ENCODE measurements around the gene ARHGAP10.
"Not testable (repeated sequence)": the region's sequence is repeated elsewhere in the genome, so short reads cannot be mapped to it uniquely, and the experiment has no call there.

Gene ARHGAP10

GRCh38 chr4:147960971-147961370 is 229.1 kb downstream of the ARHGAP10 start:
- DNase-seq: no peak

- DNase-seq: no peak
Observed at GRCh38 chr4:147963839-147964238, 232.0 kb downstream of the ARHGAP10 start.

GRCh38 chr4:147964266-147964880 is 232.5 kb downstream of the ARHGAP10 start:
- DNase-seq: no peak

GRCh38 chr4:147965056-147965455 is 233.2 kb downstream of the ARHGAP10 start:
- DNase-seq: no peak

- no peak for DNase-seq
Observed at GRCh38 chr4:147965873-147966272, 234.0 kb downstream of the ARHGAP10 start.

GRCh38 chr4:147968641-147969040 is 236.8 kb downstream of the ARHGAP10 start:
- no peak for DNase-seq

- no peak for DNase-seq
Observed at GRCh38 chr4:147969573-147970385, 237.9 kb downstream of the ARHGAP10 start.

GRCh38 chr4:147971116-147971515 is 239.2 kb downstream of the ARHGAP10 start:
- no peak for DNase-seq

- no peak for DNase-seq
Observed at GRCh38 chr4:147975325-147975724, 243.4 kb downstream of the ARHGAP10 start.

- no peak for DNase-seq
Observed at GRCh38 chr4:147975933-147976928, 244.3 kb downstream of the ARHGAP10 start.

GRCh38 chr4:147980586-147980985 is 248.7 kb downstream of the ARHGAP10 start:
- DNase-seq: no peak

- no peak for DNase-seq
Observed at GRCh38 chr4:147981305-147981704, 249.4 kb downstream of the ARHGAP10 start.

- DNase-seq: peak; percentile 9
Observed at GRCh38 chr4:147984065-147984777, 252.3 kb downstream of the ARHGAP10 start.

GRCh38 chr4:147984778-147985138 is 252.9 kb downstream of the ARHGAP10 start:
- no peak for DNase-seq

- DNase-seq: no peak
Observed at GRCh38 chr4:147985376-147985775, 253.5 kb downstream of the ARHGAP10 start.

GRCh38 chr4:147987252-147987651 is 255.4 kb downstream of the ARHGAP10 start:
- DNase-seq: no peak

GRCh38 chr4:147991543-147992283 is 259.8 kb downstream of the ARHGAP10 start:
- no peak for DNase-seq

- DNase-seq: no peak
Observed at GRCh38 chr4:147994076-147994475, 262.2 kb downstream of the ARHGAP10 start.

- no peak for DNase-seq
Observed at GRCh38 chr4:147994491-147995385, 262.9 kb downstream of the ARHGAP10 start.

- no peak for DNase-seq
Observed at GRCh38 chr4:147996859-147997258, 265.0 kb downstream of the ARHGAP10 start.

- not testable (repeated sequence) for DNase-seq
Observed at GRCh38 chr4:148000038-148000437, 268.1 kb downstream of the ARHGAP10 start.

All from NCI-H1048 (cell line).